ENCODE measurements around the gene CDKN2A.

Gene CDKN2A

GRCh38 chr9:21989440-21990189 lies 4.6 kb downstream of the CDKN2A start:
- Histone ChIP-seq H3K4me1 (ENCODE audit: insufficient read depth, low read length) (peaks cover 68% of the 10 kb centered on the region), H3K9me3 (ENCODE audit: insufficient read depth, low read length, severe bottlenecking) (no peaks in the 10 kb centered on the region), H3K4me2 (ENCODE audit: insufficient read depth, low read length) (peak overlapping the region; percentile 74), H3K4me3 (ENCODE audit: low read depth in 1 of 2, low read length in 2 of 2) (peak overlapping the region in 1 of 2 experiments; percentile 71; a peak in 2 of 4 replicates), H3K36me3 (ENCODE audit: insufficient read depth, low read length) (peaks cover 29% of the 10 kb centered on the region), H3K27me3 (ENCODE audit: insufficient read depth, low read length, poor library complexity) (no peaks in the 10 kb centered on the region), H2AFZ (ENCODE audit: low read depth, low read length) (no peak overlapping the region), H3K9ac (ENCODE audit: low read depth, low read length) (peak overlapping the region; percentile 21; the same call in 1 of the 2 replicates), H4K20me1 (ENCODE audit: insufficient read depth, low read length) (peaks cover 13% of the 10 kb centered on the region; the same call in 1 of the 2 replicates), H3K27ac (ENCODE audit: low read length) (peak overlapping the region; percentile 72), H3K79me2 (ENCODE audit: insufficient read depth, low read length) (peaks cover 97% of the 10 kb centered on the region)
- ATAC-seq (ENCODE audit: insufficient read depth, low read depth) (no peak), DNase-seq (peak; percentile 30)
- TF ChIP-seq EZH2 (IDR thresholded peaks at IDR 0.05; ENCODE audit: borderline replicate concordance, low read depth, low read length, severe bottlenecking), result no peak
- TF ChIP-seq, protein P1, sequence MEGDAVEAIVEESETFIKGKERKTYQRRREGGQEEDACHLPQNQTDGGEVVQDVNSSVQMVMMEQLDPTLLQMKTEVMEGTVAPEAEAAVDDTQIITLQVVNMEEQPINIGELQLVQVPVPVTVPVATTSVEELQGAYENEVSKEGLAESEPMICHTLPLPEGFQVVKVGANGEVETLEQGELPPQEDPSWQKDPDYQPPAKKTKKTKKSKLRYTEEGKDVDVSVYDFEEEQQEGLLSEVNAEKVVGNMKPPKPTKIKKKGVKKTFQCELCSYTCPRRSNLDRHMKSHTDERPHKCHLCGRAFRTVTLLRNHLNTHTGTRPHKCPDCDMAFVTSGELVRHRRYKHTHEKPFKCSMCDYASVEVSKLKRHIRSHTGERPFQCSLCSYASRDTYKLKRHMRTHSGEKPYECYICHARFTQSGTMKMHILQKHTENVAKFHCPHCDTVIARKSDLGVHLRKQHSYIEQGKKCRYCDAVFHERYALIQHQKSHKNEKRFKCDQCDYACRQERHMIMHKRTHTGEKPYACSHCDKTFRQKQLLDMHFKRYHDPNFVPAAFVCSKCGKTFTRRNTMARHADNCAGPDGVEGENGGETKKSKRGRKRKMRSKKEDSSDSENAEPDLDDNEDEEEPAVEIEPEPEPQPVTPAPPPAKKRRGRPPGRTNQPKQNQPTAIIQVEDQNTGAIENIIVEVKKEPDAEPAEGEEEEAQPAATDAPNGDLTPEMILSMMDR (IDR thresholded peaks at IDR 0.05; ENCODE audit: borderline replicate concordance, extremely low read depth, low read length, poor library complexity, severe bottlenecking), result no peak

DNA sequence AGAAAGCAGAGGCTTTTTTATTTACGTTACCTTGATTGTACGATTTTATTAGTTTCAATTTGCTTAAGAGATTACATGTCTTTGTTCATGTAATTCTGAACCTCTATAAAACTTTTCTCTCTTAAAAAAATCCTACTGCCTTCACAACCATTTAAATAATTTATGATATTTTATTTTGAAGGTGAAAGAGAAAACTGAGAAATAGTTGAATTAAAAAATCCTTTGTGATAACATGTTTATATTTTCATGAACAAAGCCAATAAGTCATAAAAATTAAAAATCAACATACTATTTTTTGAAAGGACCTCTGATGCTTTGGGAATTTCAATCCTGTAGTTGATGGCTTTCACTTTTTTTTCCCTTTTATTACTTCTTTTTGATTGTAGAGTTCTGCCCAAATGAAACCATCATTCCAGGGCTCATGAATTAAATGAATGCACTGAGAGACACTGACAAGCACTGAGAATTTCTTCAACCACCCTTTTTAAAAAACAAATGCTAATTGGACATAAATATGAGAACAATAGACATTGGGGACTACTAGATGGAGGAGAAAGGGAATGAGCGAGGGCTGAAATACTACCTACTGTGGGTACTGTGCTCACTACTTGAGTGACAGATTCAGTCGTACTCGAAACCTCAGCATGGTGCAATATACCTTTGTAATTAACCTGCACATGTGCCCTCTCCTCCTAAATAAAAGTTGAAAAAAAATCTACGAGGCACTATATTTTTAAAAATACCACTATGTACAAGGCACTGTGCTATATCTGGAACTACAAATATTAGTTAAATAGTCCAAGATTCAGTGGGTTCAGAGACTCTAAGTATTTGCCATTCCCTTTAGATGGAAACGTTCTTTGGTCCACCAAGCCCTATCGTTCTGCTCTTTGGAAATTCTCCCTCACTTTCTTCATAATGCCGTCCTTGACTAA lies 5.9 kb downstream of the CDKN2A start:
- no peak overlapping the region for H2AFZ ChIP-seq (ENCODE audit: low read depth, low read length)
- no peak for TF ChIP-seq EZH2 (IDR thresholded peaks at IDR 0.05; ENCODE audit: borderline replicate concordance, low read depth, low read length, severe bottlenecking)
- TF ChIP-seq, protein P1 (IDR thresholded peaks at IDR 0.05; ENCODE audit: borderline replicate concordance, extremely low read depth, low read length, poor library complexity, severe bottlenecking), result no peak
- H3K4me1 ChIP-seq (ENCODE audit: insufficient read depth, low read length), result peaks cover 81% of the 10 kb centered on the region
- H3K79me2 ChIP-seq (ENCODE audit: insufficient read depth, low read length), result peaks cover 100% of the 10 kb centered on the region
- H4K20me1 ChIP-seq (ENCODE audit: insufficient read depth, low read length), result peaks cover 13% of the 10 kb centered on the region; the same call in 1 of the 2 replicates
- H3K4me3 ChIP-seq (ENCODE audit: low read depth in 1 of 2, low read length in 2 of 2), result peak overlapping the region in 1 of 2 experiments; percentile 41; a peak in 1 of 4 replicates
- no peaks in the 10 kb centered on the region for H3K9me3 ChIP-seq (ENCODE audit: insufficient read depth, low read length, severe bottlenecking)
- H3K27me3 ChIP-seq (ENCODE audit: insufficient read depth, low read length, poor library complexity), result no peaks in the 10 kb centered on the region
- peak overlapping the region; percentile 38 for H3K9ac ChIP-seq (ENCODE audit: low read depth, low read length)
- ATAC-seq (ENCODE audit: insufficient read depth, low read depth), result peak; percentile 54
- H3K4me2 ChIP-seq (ENCODE audit: insufficient read depth, low read length), result peak overlapping the region; percentile 74
- no peak for DNase-seq
- H3K27ac ChIP-seq (ENCODE audit: low read length), result peak overlapping the region; percentile 59
- peaks cover 29% of the 10 kb centered on the region for H3K36me3 ChIP-seq (ENCODE audit: insufficient read depth, low read length)

- no peaks in the 10 kb centered on the region for H3K27me3 ChIP-seq (ENCODE audit: insufficient read depth, low read length, poor library complexity)
- DNase-seq, result no peak
- peaks cover 100% of the 10 kb centered on the region for H3K79me2 ChIP-seq (ENCODE audit: insufficient read depth, low read length)
- no peaks in the 10 kb centered on the region for H3K9me3 ChIP-seq (ENCODE audit: insufficient read depth, low read length, severe bottlenecking)
- peaks cover 29% of the 10 kb centered on the region for H3K36me3 ChIP-seq (ENCODE audit: insufficient read depth, low read length)
- H2AFZ ChIP-seq (ENCODE audit: low read depth, low read length), result no peak overlapping the region
- H3K9ac ChIP-seq (ENCODE audit: low read depth, low read length), result no peak overlapping the region
- peaks cover 81% of the 10 kb centered on the region for H3K4me1 ChIP-seq (ENCODE audit: insufficient read depth, low read length)
- no peak for ATAC-seq (ENCODE audit: insufficient read depth, low read depth)
- TF ChIP-seq, protein P1 (IDR thresholded peaks at IDR 0.05; ENCODE audit: borderline replicate concordance, extremely low read depth, low read length, poor library complexity, severe bottlenecking), result no peak
- no peak for TF ChIP-seq EZH2 (IDR thresholded peaks at IDR 0.05; ENCODE audit: borderline replicate concordance, low read depth, low read length, severe bottlenecking)
- H3K27ac ChIP-seq (ENCODE audit: low read length), result no peak overlapping the region; the same call in 1 of the 2 replicates
- peaks cover 10% of the 10 kb centered on the region; the same call in 1 of the 2 replicates for H4K20me1 ChIP-seq (ENCODE audit: insufficient read depth, low read length)
- peak overlapping the region; percentile 74 for H3K4me2 ChIP-seq (ENCODE audit: insufficient read depth, low read length)
- H3K4me3 ChIP-seq (ENCODE audit: low read depth in 1 of 2, low read length in 2 of 2), result no peak overlapping the region
These were observed 8.1 kb downstream of the CDKN2A start for GRCh38 chr9:21985964-21986667.

Measured in DND-41 (cell line).